Keratinocyte (primary cell): ENCODE data around the gene ATIC. TPM values are rescaled to one million over a fixed set of nuclear protein-coding genes. Genes with fewer than 3 reads are reported as not detected.

Experiments used
- DNase-seq: peaks from one replicate; pipeline ENCODE4 v3.0.0-alpha.2; 2011; ENCODE audit warnings: low read depth, missing footprints, low spot score
- FAIRE-seq: peaks from 2 replicates; lab custom pipeline; 2011; peaks lifted over from hg19 to GRCh38; lab: Jason Lieb, UNC
- H2AFZ ChIP-seq: 2 replicates; pipeline ENCODE4 v1.6.0; 2012; ENCODE audit warnings: low read length, control low read depth, inconsistent platforms; ENCODE audit not compliant: control insufficient read depth
- H3K27ac ChIP-seq: 2 replicates; pipeline ENCODE4 v1.5.1; 2011; ENCODE audit warnings: low read length; ENCODE audit not compliant: control insufficient read depth, insufficient read depth
- H3K27me3 ChIP-seq: 3 replicates; pipeline ENCODE4 v1.6.0; 2011; ENCODE audit warnings: low read length; ENCODE audit not compliant: control insufficient read depth, insufficient read depth; ENCODE audit errors: extremely low read depth
- H3K36me3 ChIP-seq, 2 experiments: 2 replicates in 1 of 2; 3 replicates in 1 of 2; pipeline ENCODE4 v1.5.1; 2011; ENCODE audit warnings: low read length in 2 of 2, mild to moderate bottlenecking in 1 of 2; ENCODE audit not compliant: control insufficient read depth in 2 of 2, insufficient read depth in 2 of 2; ENCODE audit errors: extremely low read depth in 1 of 2
- H3K4me1 ChIP-seq: 3 replicates; pipeline ENCODE4 v1.5.1; 2011; ENCODE audit warnings: low read length; ENCODE audit not compliant: control insufficient read depth, insufficient read depth; ENCODE audit errors: extremely low read depth
- H3K4me2 ChIP-seq: 3 replicates; pipeline ENCODE4 v1.6.0; 2011; ENCODE audit warnings: low read depth, low read length; ENCODE audit not compliant: control insufficient read depth, insufficient read depth; ENCODE audit errors: extremely low read depth
- H3K4me3 ChIP-seq, 3 experiments: fragments of 200-600 bp in 1 of 3; sonication (generic) in 1 of 3; 2 replicates in 2 of 3; 3 replicates in 1 of 3; pipeline ENCODE4 v1.5.1; 2011 to 2016; ENCODE audit warnings: low read length in 3 of 3, mild to moderate bottlenecking in 3 of 3, control low read depth in 2 of 3, inconsistent platforms in 1 of 3, low read depth in 1 of 3, mixed read lengths in 1 of 3, mixed run types in 1 of 3, moderate library complexity in 1 of 3; ENCODE audit not compliant: control insufficient read depth in 2 of 3, insufficient read depth in 2 of 3; ENCODE audit errors: extremely low read depth in 1 of 3
- H3K79me2 ChIP-seq: 2 replicates; pipeline ENCODE4 v1.6.0; 2012; ENCODE audit warnings: low read length; ENCODE audit not compliant: control insufficient read depth, insufficient read depth
- H3K9ac ChIP-seq: 3 replicates; pipeline ENCODE4 v1.6.0; 2011; ENCODE audit warnings: low read length; ENCODE audit not compliant: control insufficient read depth, insufficient read depth; ENCODE audit errors: extremely low read depth
- H3K9me1 ChIP-seq: 3 replicates; pipeline ENCODE4 v1.6.0; 2011; ENCODE audit warnings: low read length; ENCODE audit not compliant: control insufficient read depth, insufficient read depth; ENCODE audit errors: extremely low read depth
- H3K9me3 ChIP-seq: 2 replicates; pipeline ENCODE4 v1.5.1; 2012; ENCODE audit warnings: low read depth, low read length; ENCODE audit not compliant: control insufficient read depth
- H4K20me1 ChIP-seq: 3 replicates; pipeline ENCODE4 v1.6.0; 2011; ENCODE audit warnings: low read length; ENCODE audit not compliant: control insufficient read depth, insufficient read depth; ENCODE audit errors: extremely low read depth
- EZH2 ChIP-seq: IDR thresholded peaks from one replicate; pipeline ENCODE4 v1.6.1; 2012; ENCODE audit warnings: inconsistent platforms, mild to moderate bottlenecking, low read length, moderate library complexity
- dilution Hi-C: fragments of 300-500 bp; cut with MboI; formaldehyde crosslinking; loops from one replicate; pipeline ENCODE4 v1.7.0; 2020; ENCODE audit warnings: low sequenced_read_pairs; ENCODE audit not compliant: extremely low pct_ligation_motif_present
- polyA plus RNA-seq, 5 experiments: library from polyadenylated mRNA; depleted of rRNA in 3 of 5; stranded (reverse) in 3 of 5; stranded (forward) in 1 of 5; unstranded in 1 of 5; fragments of >200 nt; gene quantifications; 1 replicate in 1 of 5; 2 replicates in 3 of 5; 3 replicates in 1 of 5; pipeline versions ENCODE4 v1.2.1 to v1.2.3, GENCODE V29; 2011 to 2012; ENCODE audit warnings: missing spikeins in 2 of 5, low read depth in 1 of 5, low replicate concordance in 1 of 5
- TF ChIP-seq, protein P1 (sequence below), 3 experiments: IDR thresholded peaks in 1 of 3; conservative IDR thresholded peaks in 1 of 3; optimal IDR thresholded peaks in 1 of 3; 2 replicates in 2 of 3; 3 replicates in 1 of 3; pipeline versions ENCODE3 to v1.5.1; 2011; ENCODE audit warnings: low read length in 3 of 3, mild to moderate bottlenecking in 3 of 3, moderate library complexity in 2 of 3, control low read depth in 1 of 3, inconsistent platforms in 1 of 3; ENCODE audit not compliant: insufficient read depth in 2 of 3; ENCODE audit errors: extremely low read depth in 1 of 3

ATIC gene
- polyA plus RNA-seq, 1 donor (not counting 4 experiments of a cell fraction or from before 2014, with no cell fraction given), result 110 TPM

DNA sequence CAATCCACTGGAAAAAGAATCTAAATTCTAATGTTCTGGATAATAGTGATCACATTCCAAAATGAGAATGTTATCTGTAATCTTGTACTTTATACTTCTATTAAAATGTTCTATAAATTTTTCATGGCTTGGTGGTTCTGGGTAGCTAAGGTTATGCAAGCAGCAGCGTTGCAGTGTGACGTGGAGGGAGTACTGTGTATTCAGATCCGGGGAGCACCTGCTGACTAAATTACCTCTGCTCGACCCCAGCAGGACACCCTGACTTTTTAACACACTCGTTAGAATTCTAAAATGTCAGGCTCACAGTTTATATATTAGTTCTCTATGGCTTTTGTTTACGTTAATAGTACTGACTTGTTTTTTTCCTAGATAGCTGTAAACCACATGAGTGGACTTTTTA lies 13.0 kb downstream of the ATIC start:
- dilution Hi-C loops, result no loop called here
- peaks cover 40% of the 10 kb centered on the region for H3K79me2 ChIP-seq
- H3K9ac ChIP-seq, result no peak overlapping the region
- no peaks in the 10 kb centered on the region for H3K9me3 ChIP-seq
- H3K36me3 ChIP-seq, result peaks cover 24 to 36% of the 10 kb centered on the region in 2 experiments
- H3K9me1 ChIP-seq, result no peaks in the 10 kb centered on the region
- H3K27ac ChIP-seq, result no peak overlapping the region
- no peak for FAIRE-seq
- no peak for TF ChIP-seq EZH2
- TF ChIP-seq, protein P1, sequence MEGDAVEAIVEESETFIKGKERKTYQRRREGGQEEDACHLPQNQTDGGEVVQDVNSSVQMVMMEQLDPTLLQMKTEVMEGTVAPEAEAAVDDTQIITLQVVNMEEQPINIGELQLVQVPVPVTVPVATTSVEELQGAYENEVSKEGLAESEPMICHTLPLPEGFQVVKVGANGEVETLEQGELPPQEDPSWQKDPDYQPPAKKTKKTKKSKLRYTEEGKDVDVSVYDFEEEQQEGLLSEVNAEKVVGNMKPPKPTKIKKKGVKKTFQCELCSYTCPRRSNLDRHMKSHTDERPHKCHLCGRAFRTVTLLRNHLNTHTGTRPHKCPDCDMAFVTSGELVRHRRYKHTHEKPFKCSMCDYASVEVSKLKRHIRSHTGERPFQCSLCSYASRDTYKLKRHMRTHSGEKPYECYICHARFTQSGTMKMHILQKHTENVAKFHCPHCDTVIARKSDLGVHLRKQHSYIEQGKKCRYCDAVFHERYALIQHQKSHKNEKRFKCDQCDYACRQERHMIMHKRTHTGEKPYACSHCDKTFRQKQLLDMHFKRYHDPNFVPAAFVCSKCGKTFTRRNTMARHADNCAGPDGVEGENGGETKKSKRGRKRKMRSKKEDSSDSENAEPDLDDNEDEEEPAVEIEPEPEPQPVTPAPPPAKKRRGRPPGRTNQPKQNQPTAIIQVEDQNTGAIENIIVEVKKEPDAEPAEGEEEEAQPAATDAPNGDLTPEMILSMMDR (optimal IDR thresholded peaks at IDR 0.05 in 1 of 3, IDR thresholded peaks at IDR 0.05 in 1 of 3, conservative IDR thresholded peaks at IDR 0.05 in 1 of 3; ENCODE audit: extremely low read depth in 1 of 3, insufficient read depth in 2 of 3, low read length in 3 of 3), result no peak
- no peak overlapping the region for H2AFZ ChIP-seq
- H3K4me2 ChIP-seq, result no peak overlapping the region
- no peak for DNase-seq
- no peaks in the 10 kb centered on the region for H3K27me3 ChIP-seq
- H3K4me1 ChIP-seq, result no peaks in the 10 kb centered on the region
- no peaks in the 10 kb centered on the region for H4K20me1 ChIP-seq
- H3K4me3 ChIP-seq, result no peak overlapping the region

DNA sequence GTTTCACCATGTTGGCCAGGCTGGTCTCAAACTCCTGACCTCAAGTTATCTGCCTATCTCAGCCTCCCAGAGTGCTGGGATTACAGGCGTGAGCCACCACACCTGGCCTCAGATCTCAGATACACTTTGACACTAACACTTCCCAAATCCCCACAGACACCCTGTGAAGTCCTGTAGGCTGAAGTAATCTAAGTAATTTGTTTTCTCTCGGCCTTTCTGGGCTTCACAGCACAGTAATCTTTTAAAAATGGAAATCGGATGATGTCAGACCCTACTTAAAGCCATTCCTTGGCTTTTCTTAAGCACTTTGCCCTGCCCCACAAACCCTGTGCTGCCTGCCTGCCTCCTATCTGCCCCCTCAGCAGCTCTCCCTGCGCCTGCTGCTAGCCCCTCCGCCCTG lies 16.2 kb downstream of the ATIC start:
- Histone ChIP-seq H3K9ac (no peak overlapping the region), H3K4me3 (no peak overlapping the region), H3K79me2 (peaks cover 30% of the 10 kb centered on the region), H3K27ac (no peak overlapping the region), H3K36me3 (peaks cover 30 to 33% of the 10 kb centered on the region in 2 experiments), H3K9me1 (no peaks in the 10 kb centered on the region), H2AFZ (no peak overlapping the region), H4K20me1 (no peaks in the 10 kb centered on the region), H3K4me2 (no peak overlapping the region), H3K4me1 (no peaks in the 10 kb centered on the region), H3K9me3 (no peaks in the 10 kb centered on the region), H3K27me3 (no peaks in the 10 kb centered on the region)
- TF ChIP-seq, protein P1 (optimal IDR thresholded peaks at IDR 0.05 in 1 of 3, IDR thresholded peaks at IDR 0.05 in 1 of 3, conservative IDR thresholded peaks at IDR 0.05 in 1 of 3; ENCODE audit: extremely low read depth in 1 of 3, insufficient read depth in 2 of 3, low read length in 3 of 3), result no peak
- no peak for TF ChIP-seq EZH2
- no peak for FAIRE-seq
- DNase-seq, result no peak
- dilution Hi-C loops, result no loop called here
